Neural progenitor cell (in vitro differentiated cells): ENCODE results near the gene FKBP14. TPM values are rescaled to one million over a fixed set of nuclear protein-coding genes. Genes with fewer than 3 reads are reported as not detected.

Experiments used
- DNase-seq: peaks from one replicate; pipeline ENCODE4 v3.0.0-alpha.2; 2016; ENCODE audit warnings: low spot score
- H2AFZ ChIP-seq: fragments of 200-600 bp; sonication (generic); replicated peaks from 2 replicates; pipeline ENCODE4 v1.6.1; 2016; ENCODE audit warnings: antibody characterized with exemption
- H3F3A ChIP-seq: fragments of 200-600 bp; sonication (generic); 2 replicates; pipeline ENCODE4 v1.6.1; 2016; ENCODE audit warnings: antibody characterized with exemption, low read depth
- H3K27ac ChIP-seq: fragments of 200-600 bp; sonication (generic); 2 replicates; pipeline ENCODE4 v1.5.1; 2016; ENCODE audit warnings: mild to moderate bottlenecking
- H3K27me3 ChIP-seq: fragments of 200-600 bp; sonication (generic); 2 replicates; pipeline ENCODE4 v1.6.1; 2016; ENCODE audit warnings: mild to moderate bottlenecking, moderate library complexity
- H3K36me3 ChIP-seq: fragments of 200-600 bp; sonication (generic); 2 replicates; pipeline ENCODE4 v1.5.1; 2016
- H3K4me1 ChIP-seq: fragments of 200-600 bp; sonication (generic); 2 replicates; pipeline ENCODE4 v1.6.1; 2016; ENCODE audit warnings: mixed run types
- H3K4me2 ChIP-seq: fragments of 200-600 bp; sonication (generic); 2 replicates; pipeline ENCODE4 v1.6.1; 2016
- H3K4me3 ChIP-seq: fragments of 200-600 bp; sonication (generic); 2 replicates; pipeline ENCODE4 v1.5.1; 2016
- H3K79me2 ChIP-seq: fragments of 200-600 bp; sonication (generic); 2 replicates; pipeline ENCODE4 v1.6.1; 2016; ENCODE audit warnings: low read depth
- H3K9ac ChIP-seq: fragments of 200-600 bp; sonication (generic); 2 replicates; pipeline ENCODE4 v1.6.1; 2016
- H3K9me3 ChIP-seq: fragments of 200-600 bp; sonication (generic); 2 replicates; pipeline ENCODE4 v1.5.1; 2016; ENCODE audit warnings: low read depth
- H4K20me1 ChIP-seq: fragments of 200-600 bp; sonication (generic); 2 replicates; pipeline ENCODE4 v1.6.1; 2016; ENCODE audit warnings: low read depth
- H3K27ac Mint-ChIP-seq: 3 replicates; pipeline ENCODE4 v1.8.0; 2021; ENCODE audit warnings: mixed read lengths
- H3K27me3 Mint-ChIP-seq: 2 replicates; pipeline ENCODE4 v1.8.0; 2022; ENCODE audit warnings: low read depth, mild to moderate bottlenecking, inconsistent platforms, moderate library complexity, mixed read lengths; ENCODE audit not compliant: insufficient read depth
- H3K36me3 Mint-ChIP-seq: 3 replicates; pipeline ENCODE4 v1.8.0; 2021; ENCODE audit warnings: mixed read lengths
- H3K4me1 Mint-ChIP-seq: 3 replicates; pipeline ENCODE4 v1.8.0; 2021; ENCODE audit warnings: mixed read lengths
- H3K4me3 Mint-ChIP-seq: 3 replicates; pipeline ENCODE4 v1.8.0; 2021; ENCODE audit warnings: mild to moderate bottlenecking, moderate library complexity, mixed read lengths
- H3K9me3 Mint-ChIP-seq: 3 replicates; pipeline ENCODE4 v1.8.0; 2020; ENCODE audit warnings: mixed read lengths
- CTCF ChIP-seq: fragments of 200-600 bp; sonication (generic); IDR thresholded peaks from 2 replicates; pipeline ENCODE4 v1.5.1; 2017; ENCODE audit warnings: antibody characterized with exemption, mild to moderate bottlenecking
- EZH2 ChIP-seq: fragments of 200-600 bp; sonication (generic); IDR thresholded peaks from 2 replicates; pipeline ENCODE4 v1.6.1; 2017; ENCODE audit warnings: antibody characterized with exemption, mild to moderate bottlenecking, moderate library complexity
- EZH2phosphoT487 ChIP-seq: fragments of 200-600 bp; sonication (generic); IDR thresholded peaks from 2 replicates; pipeline ENCODE4 v1.6.1; 2017; ENCODE audit warnings: antibody characterized with exemption
- total RNA-seq: library from RNA; depleted of rRNA; stranded (reverse); fragments of >200 nt; gene quantifications from 2 replicates; pipeline ENCODE4 v1.2.3, GENCODE V29; 2015; ENCODE audit warnings: low replicate concordance

Gene FKBP14
- total RNA-seq, 1 donor from 2014 or later: 4.5 TPM

DNA sequence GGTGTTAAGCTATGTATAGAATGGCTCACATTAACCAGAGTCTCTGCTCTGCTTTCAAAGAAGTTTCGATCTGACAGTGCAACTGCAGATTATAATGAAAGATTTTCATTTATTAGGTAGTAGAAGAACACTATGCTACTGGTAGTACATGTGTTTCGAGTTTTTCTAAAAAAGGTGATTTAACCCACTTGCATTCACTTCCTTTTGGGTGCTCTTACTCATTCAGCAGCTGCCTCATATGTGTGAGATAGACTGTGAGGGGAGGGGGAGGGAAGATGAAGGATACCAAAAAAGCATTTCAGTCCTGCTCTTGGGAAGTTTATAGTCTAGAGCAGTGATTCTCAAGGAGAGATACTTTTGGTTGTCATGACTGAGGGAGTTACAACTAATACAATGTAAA is 22.1 kb upstream of the FKBP14 start:
- H3K9me3 Mint-ChIP-seq: no peaks in the 10 kb centered on the region
- Histone ChIP-seq H2AFZ (no peak overlapping the region), H3K27me3 (no peaks in the 10 kb centered on the region), H3K9me3 (no peaks in the 10 kb centered on the region), H4K20me1 (peaks cover 30% of the 10 kb centered on the region), H3K4me2 (no peak overlapping the region), H3K79me2 (peaks cover 10% of the 10 kb centered on the region), H3K9ac (no peak overlapping the region), H3K27ac (no peak overlapping the region), H3K36me3 (peaks cover 23% of the 10 kb centered on the region), H3K4me1 (no peaks in the 10 kb centered on the region), H3K4me3 (no peak overlapping the region), H3F3A (no peaks in the 10 kb centered on the region)
- peaks cover 51% of the 10 kb centered on the region for H3K36me3 Mint-ChIP-seq
- H3K27ac Mint-ChIP-seq: no peak overlapping the region
- no peaks in the 10 kb centered on the region for H3K4me1 Mint-ChIP-seq
- H3K27me3 Mint-ChIP-seq: peaks cover 2% of the 10 kb centered on the region
- H3K4me3 Mint-ChIP-seq: no peak overlapping the region
- no peak for DNase-seq
- no peak for TF ChIP-seq CTCF
- no peak for TF ChIP-seq EZH2
- no peak for TF ChIP-seq EZH2phosphoT487

GRCh38 chr7:30047124-30047523 is 20.6 kb upstream of the FKBP14 start:
- Histone ChIP-seq H3K4me2 (no peak overlapping the region), H3K36me3 (peaks cover 22% of the 10 kb centered on the region)

DNA sequence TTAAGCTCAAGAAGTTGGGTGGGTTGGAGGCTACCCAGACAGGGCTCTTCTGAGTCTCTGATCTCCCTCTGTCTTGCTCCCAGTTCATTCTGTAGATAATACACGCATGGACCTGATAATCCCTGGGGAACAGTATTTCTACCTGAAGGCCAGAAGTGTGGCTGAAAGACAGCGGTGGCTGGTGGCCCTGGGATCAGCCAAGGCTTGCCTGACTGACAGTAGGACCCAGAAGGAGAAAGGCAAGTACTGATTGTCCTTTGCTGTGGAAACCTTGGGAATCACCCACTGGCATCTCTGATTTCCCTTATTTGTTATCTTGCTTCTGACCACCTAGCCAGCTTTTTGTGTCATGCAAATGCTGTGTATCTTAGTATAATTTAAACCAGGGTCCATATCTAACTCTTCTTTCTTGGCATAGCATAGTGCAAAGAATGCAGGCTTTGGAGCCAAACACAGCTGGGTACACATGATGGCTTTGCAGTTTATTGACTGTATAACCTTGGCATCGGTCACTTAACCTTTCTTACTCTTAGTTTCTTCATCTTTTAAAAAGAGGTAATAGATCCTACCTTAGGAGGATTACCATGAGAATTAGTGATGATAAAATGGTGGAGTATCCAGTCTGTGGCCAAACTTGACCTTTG is 19.7 kb upstream of the FKBP14 start:
- H3K4me2 ChIP-seq: no peak overlapping the region
- no peaks in the 10 kb centered on the region for H3K4me1 ChIP-seq
- H3K27me3 ChIP-seq: no peaks in the 10 kb centered on the region
- no peak for DNase-seq
- H3K79me2 ChIP-seq: peaks cover 33% of the 10 kb centered on the region
- no peak overlapping the region for H3K27ac ChIP-seq
- peaks cover 2% of the 10 kb centered on the region for H3K27me3 Mint-ChIP-seq
- TF ChIP-seq CTCF: no peak
- no peak for TF ChIP-seq EZH2
- no peak for TF ChIP-seq EZH2phosphoT487
- H3K4me3 ChIP-seq: no peak overlapping the region
- H3K9me3 ChIP-seq: no peaks in the 10 kb centered on the region
- no peak overlapping the region for H2AFZ ChIP-seq
- H3K4me1 Mint-ChIP-seq: no peaks in the 10 kb centered on the region
- H4K20me1 ChIP-seq: peaks cover 48% of the 10 kb centered on the region
- no peak overlapping the region for H3K9ac ChIP-seq
- peaks cover 22% of the 10 kb centered on the region for H3K36me3 ChIP-seq
- peaks cover 49% of the 10 kb centered on the region for H3K36me3 Mint-ChIP-seq
- H3K27ac Mint-ChIP-seq: no peak overlapping the region
- no peak overlapping the region for H3K4me3 Mint-ChIP-seq
- H3F3A ChIP-seq: no peaks in the 10 kb centered on the region
- H3K9me3 Mint-ChIP-seq: peaks cover 3% of the 10 kb centered on the region

More at GRCh38 chr7:30047124-30047523, 20.6 kb upstream of the FKBP14 start:
- H3K79me2 ChIP-seq: peaks cover 24% of the 10 kb centered on the region
- H3F3A ChIP-seq: no peaks in the 10 kb centered on the region
- H3K27ac ChIP-seq: no peak overlapping the region
- no peak for DNase-seq
- H3K4me3 Mint-ChIP-seq: no peak overlapping the region
- H3K9ac ChIP-seq: no peak overlapping the region
- H2AFZ ChIP-seq: no peak overlapping the region
- no peak overlapping the region for H3K27ac Mint-ChIP-seq
- no peaks in the 10 kb centered on the region for H3K4me1 ChIP-seq
- H3K4me3 ChIP-seq: no peak overlapping the region
- no peaks in the 10 kb centered on the region for H3K27me3 ChIP-seq
- peaks cover 48% of the 10 kb centered on the region for H3K36me3 Mint-ChIP-seq
- TF ChIP-seq EZH2: no peak
- no peak for TF ChIP-seq EZH2phosphoT487
- no peak for TF ChIP-seq CTCF
- peaks cover 2% of the 10 kb centered on the region for H3K27me3 Mint-ChIP-seq
- H4K20me1 ChIP-seq: peaks cover 39% of the 10 kb centered on the region
- H3K4me1 Mint-ChIP-seq: no peaks in the 10 kb centered on the region
- no peaks in the 10 kb centered on the region for H3K9me3 Mint-ChIP-seq
- no peaks in the 10 kb centered on the region for H3K9me3 ChIP-seq
